Adrenal gland (tissue), 12 donors: Measurements from ENCODE around the gene ATN1. TPM values are rescaled to one million over a fixed set of nuclear protein-coding genes. Genes with fewer than 3 reads are reported as not detected.

Experiments used
- DNase-seq, 7 donors: peaks; one replicate each; pipeline ENCODE4 v3.0.0-alpha.2; 2019 to 2020
- H3K27ac ChIP-seq, 5 donors: fragments of 200-600 bp; sonication (generic) in 4 of 5; 1 replicate in 3 of 5; 2 replicates in 2 of 5; pipeline versions ENCODE4 v1.5.1 to v1.8.0; 2016 to 2020; ENCODE audit warnings: mild to moderate bottlenecking in 1 of 5
- H3K27me3 ChIP-seq: fragments of 200-600 bp; 2 replicates; pipeline ENCODE4 v1.8.0; 2021
- H3K36me3 ChIP-seq, 2 donors: fragments of 200-600 bp; replicated peaks in 1 of 2; 1 replicate in 1 of 2; 2 replicates in 1 of 2; pipeline versions ENCODE4 v1.5.1 to v1.8.0; 2018 to 2022
- H3K4me1 ChIP-seq, 2 donors: fragments of 200-600 bp; replicated peaks in 1 of 2; 1 replicate in 1 of 2; 2 replicates in 1 of 2; pipeline versions ENCODE4 v1.5.1 to v1.8.0; 2018 to 2021
- H3K4me3 ChIP-seq, 4 donors: fragments of 200-600 bp; sonication (generic) in 3 of 4; one replicate each; pipeline ENCODE4 v1.5.1; 2016 to 2018
- H3K9me3 ChIP-seq, 3 donors: fragments of 200-600 bp; sonication (generic) in 1 of 3; replicated peaks in 1 of 3; 1 replicate in 2 of 3; 2 replicates in 1 of 3; pipeline versions ENCODE4 v1.5.1 to v1.8.0; 2016 to 2021
- CTCF ChIP-seq, 6 experiments: fragments of 450-650 bp in 4 of 6; fragments of 200-600 bp in 2 of 6; sonication (generic) in 1 of 6; IDR thresholded peaks; 1 replicate in 5 of 6; 2 replicates in 1 of 6; pipeline versions ENCODE4 v1.5.1 to v1.8.0; 2016 to 2021; ENCODE audit warnings: antibody characterized with exemption in 6 of 6, mild to moderate bottlenecking in 2 of 6, moderate library complexity in 1 of 6
- POLR2A ChIP-seq, 2 donors: fragments of 450-650 bp; IDR thresholded peaks; one replicate each; pipeline ENCODE4 v1.6.1; 2017; ENCODE audit warnings: antibody characterized with exemption in 2 of 2, mild to moderate bottlenecking in 2 of 2, moderate library complexity in 1 of 2
- WGBS, 4 donors: extraction: QIAGEN DNeasy Blood & Tissue Kit in 2 of 4; methylation state at CpG; one replicate each; pipeline versions ENCODE4 v1.1.5 to v1.1.7; 2013 to 2017; 5-methylcytosine and 5-hydroxymethylcytosine counted together
- intact Hi-C, 2 donors: fragments of 100-400 bp; cut with DNase I; formaldehyde crosslinking; loops; one replicate each; pipeline versions ENCODE4 v1.14.1 to v1.15.0; 2022 to 2023
- polyA plus RNA-seq, 3 donors: library from polyadenylated mRNA; stranded (reverse); fragments of 200-250 nt in 2 of 3; fragments of 350-450 nt in 1 of 3; fragmentation: Illumina TruSeq in 1 of 3; extraction: RNeasy Lipid Tissue Mini Kit (QIAGEN cat#74804) in 1 of 3; gene quantifications; one replicate each; pipeline ENCODE4 v1.2.3, GENCODE V29; 2013 to 2014
- total RNA-seq, 9 donors: library from RNA; depleted of rRNA in 4 of 9; stranded (reverse); fragments of >200 nt in 4 of 9; fragments of 120-200 nt in 1 of 9; fragmentation: NEBNext Ultra II Directional in 1 of 9; extraction: Animal tissue kit (Norgen Biotek cat#: 25700) in 1 of 9; gene quantifications; one replicate each; pipeline versions ENCODE4 v1.1.0 to v1.2.4, GENCODE V29; 2013 to 2023
- donor health status: healthy with polysubstance abuse.
- donor health status: Bipolar disorder and iron deficiency.
- donor health status: DM: yes; HTN: yes; CAD: no.
- donor health status: DM: no; HTN: no; CAD: no.
- donor health status: DM: no; HTN: no; CAD: no.
- donor health status: DM: yes; HTN: yes; CAD: no.

Gene ATN1
- total and polyA plus RNA-seq, 12 donors = 8.8 to 482 (median 110) TPM

- Histone ChIP-seq H3K36me3 (peaks cover 0 to 97% of the 10 kb centered on the region in 2 donors), H3K4me3 (no peak overlapping the region), H3K9me3 (no peaks in the 10 kb centered on the region), H3K27ac (no peak overlapping the region), H3K27me3 (no peaks in the 10 kb centered on the region), H3K4me1 (peaks cover 7 to 10% of the 10 kb centered on the region in 2 donors)
- intact Hi-C loops = loop anchor here in 1 of 2 donors (5.0 kb wide), 1 partner anchor 38 kb away; the partner anchor contains the start of gene LPCAT3
- no peak for TF ChIP-seq CTCF (IDR thresholded peaks at IDR 0.05)
- TF ChIP-seq POLR2A (IDR thresholded peaks at IDR 0.05) = no peak
- 83 to 91% (median 85%) methylated on average over 5 to 6 of the region's 6 CpGs for WGBS, 4 donors
- DNase-seq = peak in 1 of 7 donors; percentile 1
Observed at GRCh38 chr12:6979021-6979420, 51.3 kb downstream of the ATN1 start.

- Histone ChIP-seq H3K4me3 (no peak overlapping the region), H3K4me1 (peaks cover 10 to 13% of the 10 kb centered on the region in 2 donors), H3K9me3 (no peaks in the 10 kb centered on the region), H3K27ac (no peak overlapping the region), H3K27me3 (no peaks in the 10 kb centered on the region), H3K36me3 (peaks cover 0 to 93% of the 10 kb centered on the region in 2 donors)
- intact Hi-C loops = loop anchor here in 1 of 2 donors (5.0 kb wide), 1 partner anchor 38 kb away; the partner anchor contains the start of gene LPCAT3
- 85 to 92% (median 88%) methylated on average over 3 of the region's 3 CpGs for WGBS, 4 donors
- DNase-seq = peak in 1 of 7 donors; percentile 9
- TF ChIP-seq POLR2A (IDR thresholded peaks at IDR 0.05) (no peak), CTCF (IDR thresholded peaks at IDR 0.05) (no peak)
Observed at GRCh38 chr12:6979453-6979852, 51.7 kb downstream of the ATN1 start.

- Histone ChIP-seq H3K4me3 (no peak overlapping the region), H3K4me1 (peaks cover 14 to 15% of the 10 kb centered on the region in 2 donors), H3K9me3 (no peaks in the 10 kb centered on the region), H3K36me3 (peaks cover 0 to 87% of the 10 kb centered on the region in 2 donors), H3K27me3 (no peaks in the 10 kb centered on the region), H3K27ac (peak overlapping the region in 3 of 5 donors; percentile 10 to 68 (median 34))
- intact Hi-C loops = no loop called here
- DNase-seq = no peak
- TF ChIP-seq CTCF (IDR thresholded peaks at IDR 0.05) (no peak), POLR2A (IDR thresholded peaks at IDR 0.05) (no peak)
- WGBS, 4 donors = 58 to 76% (median 63%) methylated on average over 4 of the region's 4 CpGs
Observed at GRCh38 chr12:6980075-6980474, 52.3 kb downstream of the ATN1 start.

- Histone ChIP-seq H3K27ac (peak overlapping the region in 3 of 5 donors; percentile 47 to 68 (median 52)), H3K4me3 (no peak overlapping the region), H3K9me3 (no peaks in the 10 kb centered on the region), H3K36me3 (peaks cover 0 to 80% of the 10 kb centered on the region in 2 donors), H3K27me3 (no peaks in the 10 kb centered on the region), H3K4me1 (peaks cover 14 to 15% of the 10 kb centered on the region in 2 donors)
- DNase-seq = peak in 4 of 7 donors; percentile 60 to 74 (median 64)
- intact Hi-C loops = no loop called here
- TF ChIP-seq POLR2A (IDR thresholded peaks at IDR 0.05) (no peak), CTCF (IDR thresholded peaks at IDR 0.05) (no peak)
Observed at GRCh38 chr12:6980740-6981139, 53.0 kb downstream of the ATN1 start.
